K562 (cell line): ENCODE results near the gene LETM1. TPM values are rescaled to one million over a fixed set of nuclear protein-coding genes. Genes with fewer than 3 reads are reported as not detected.

Experiments used
- BRD4 ChIP-seq: fragments of 200-600 bp; sonication (generic); IDR thresholded peaks from 2 replicates; pipeline ENCODE4 v1.6.1; 2017; ENCODE audit warnings: inconsistent platforms
- CHD7 ChIP-seq: fragments of 200-600 bp; sonication (generic); IDR thresholded peaks from one replicate; pipeline ENCODE4 v1.6.1; 2012; ENCODE audit warnings: mild to moderate bottlenecking, low read depth, low read length, inconsistent platforms
- EGR1 ChIP-seq: fragments of 450-650 bp; conservative IDR thresholded peaks from 2 replicates; pipeline ENCODE4 v1.6.1; 2017; ENCODE audit warnings: mild to moderate bottlenecking
- KLF16 ChIP-seq: IDR thresholded peaks from 2 replicates; pipeline ENCODE4 v1.6.1; 2016; ENCODE audit warnings: antibody characterized with exemption
- MAZ ChIP-seq, 2 experiments: fragments of 450-650 bp in 1 of 2; sonication (generic) in 1 of 2; formaldehyde crosslinking; IDR thresholded peaks in 1 of 2; conservative IDR thresholded peaks in 1 of 2; 2 replicates each; pipeline versions ENCODE4 v1.4.0 to v1.5.0; 2020; ENCODE audit warnings: mild to moderate bottlenecking in 1 of 2, missing genetic modification reagents in 1 of 2
- MCM2 ChIP-seq: fragments of 450-650 bp; IDR thresholded peaks from 2 replicates; pipeline ENCODE4 v1.6.1; 2017; ENCODE audit warnings: low read depth, mild to moderate bottlenecking
- MEIS2 ChIP-seq: fragments of 450-650 bp; IDR thresholded peaks from 2 replicates; pipeline ENCODE4 v1.6.1; 2014; ENCODE audit warnings: mild to moderate bottlenecking; ENCODE audit not compliant: partially characterized antibody
- PCBP1 ChIP-seq: fragments of 200-400 bp; formaldehyde crosslinking; IDR thresholded peaks from 2 replicates; pipeline ENCODE4 v1.6.1; 2018; ENCODE audit warnings: mild to moderate bottlenecking, low read depth, low read length; ENCODE audit not compliant: poor library complexity, severe bottlenecking
- RFX1 ChIP-seq: fragments of 450-650 bp; IDR thresholded peaks from 2 replicates; pipeline ENCODE4 v1.6.1; 2016; ENCODE audit warnings: mild to moderate bottlenecking, moderate library complexity
- TOE1 ChIP-seq, 2 experiments: fragments of 450-650 bp in 1 of 2; sonication (generic) in 1 of 2; formaldehyde crosslinking in 1 of 2; IDR thresholded peaks; 2 replicates each; pipeline versions ENCODE4 v1.7.1 to v1.8.0; 2016 to 2022; ENCODE audit warnings: borderline replicate concordance in 2 of 2, mild to moderate bottlenecking in 2 of 2, antibody characterized with exemption in 1 of 2, inconsistent platforms in 1 of 2, low read depth in 1 of 2, missing genetic modification reagents in 1 of 2, moderate library complexity in 1 of 2
- ZBTB43 ChIP-seq: sonication (generic); formaldehyde crosslinking; IDR thresholded peaks from 2 replicates; pipeline ENCODE4 v1.8.0; 2023; ENCODE audit warnings: mild to moderate bottlenecking, missing genetic modification reagents
- ZNF280A ChIP-seq: fragments of 450-650 bp; IDR thresholded peaks from 2 replicates; pipeline ENCODE4 v1.6.1; 2018; ENCODE audit warnings: mild to moderate bottlenecking, low read depth; ENCODE audit not compliant: partially characterized antibody
- polyA plus RNA-seq, 8 experiments: library from polyadenylated mRNA; depleted of rRNA in 4 of 8; stranded (reverse) in 5 of 8; unstranded in 3 of 8; fragments of >200 nt; fragmentation: Nextera tagmentation in 2 of 8; fragmentation: Illumina TruSeq in 1 of 8; extraction: Ambion mirVana in 2 of 8; extraction: Trizol in 1 of 8; gene quantifications; 2 replicates each; pipeline versions ENCODE4 v1.2.1 to v1.2.3, GENCODE V29; 2011 to 2014; ENCODE audit warnings: inconsistent platforms in 1 of 8, missing spikeins in 1 of 8
- total RNA-seq, 7 experiments: library from RNA; depleted of rRNA in 6 of 7; stranded (reverse); fragments of >200 nt in 6 of 7; fragmentation: Illumina TruSeq in 2 of 7; extraction: Trizol in 2 of 7; gene quantifications; 2 replicates each; pipeline versions ENCODE4 v1.2.1 to v1.2.3, GENCODE V29; 2011 to 2021; ENCODE audit warnings: low replicate concordance in 1 of 7

LETM1 gene
- total and polyA plus RNA-seq, 9 of the 15 experiments (the other 6 are each of a cell fraction or from before 2014, with no cell fraction given): 3.9 to 109 (median 35.0) TPM

- 0 out of 2 replicates have a peak, but pooled peaks have one; percentile 17 for TF ChIP-seq TOE1 (IDR thresholded peaks at IDR 0.05; ENCODE audit: borderline replicate concordance)
- no peak for TF ChIP-seq TOE1 (CRISPR knock-in tag; IDR thresholded peaks at IDR 0.05; ENCODE audit: borderline replicate concordance, low read depth)
- TF ChIP-seq MEIS2: no peak
- TF ChIP-seq PCBP1: peak; percentile 53
- no peak for TF ChIP-seq CHD7
- no peak for TF ChIP-seq RFX1
- peak in 1 of 2 experiments; percentile 25; a peak in 1 of 4 replicates for TF ChIP-seq MAZ (CRISPR knock-in tag; conservative IDR thresholded peaks at IDR 0.05 in 1 of 2, IDR thresholded peaks at IDR 0.05 in 1 of 2)
- TF ChIP-seq KLF16: peak; percentile 22; the same call in 1 of the 2 replicates
- no peak for TF ChIP-seq ZNF280A
- no peak for TF ChIP-seq ZBTB43 (CRISPR knock-in tag)
- TF ChIP-seq EGR1: no peak
- no peak for TF ChIP-seq BRD4
- TF ChIP-seq MCM2: no peak
Observed at GRCh38 chr4:1809754-1810502, 46.0 kb downstream of the LETM1 start (continued).
